ENCODE measurements around the gene ZNF534. TPM values are rescaled to one million over a fixed set of nuclear protein-coding genes. Genes with fewer than 3 reads are reported as not detected.
A peak's percentile ranks its signal among the peaks of the same experiment; 100 is the strongest.
"Not testable (repeated sequence)": the region's sequence is repeated elsewhere in the genome, so short reads cannot be mapped to it uniquely, and the experiment has no call there.

Gene ZNF534
- total and polyA plus RNA-seq, 2 donors from 2014 or later, result not detected

GRCh38 chr19:52485561-52486240 is 56.8 kb downstream of the ZNF534 start:
- H3K9ac ChIP-seq (ENCODE audit: low read length in 3 of 3); H3K4me1 ChIP-seq (ENCODE audit: control insufficient read depth in 2 of 3, insufficient read depth in 2 of 3, low read depth in 1 of 3, low read length in 3 of 3); H3K27me3 ChIP-seq (ENCODE audit: control insufficient read depth, insufficient read depth, low read length); DNase-seq; H3K4me3 ChIP-seq (ENCODE audit: low read length in 3 of 3); FAIRE-seq; H3K36me3 ChIP-seq (ENCODE audit: control insufficient read depth in 2 of 3, insufficient read depth in 3 of 3, low read length in 3 of 3); intact Hi-C loops (cut with DNase I); H3K27ac ChIP-seq (ENCODE audit: low read depth in 2 of 2, low read length in 2 of 2): not testable (repeated sequence)
- H3K9me3 ChIP-seq (ENCODE audit: control insufficient read depth in 2 of 3, insufficient read depth in 1 of 3, low read length in 3 of 3), result peaks cover 0 to 39% (median 2%) of the 10 kb centered on the region in 3 donors

- Histone ChIP-seq H3K27me3 (ENCODE audit: control insufficient read depth, insufficient read depth, low read length) (no peaks in the 10 kb centered on the region), H3K9me3 (ENCODE audit: control insufficient read depth in 2 of 3, insufficient read depth in 1 of 3, low read length in 3 of 3) (peaks cover 0 to 14% (median 2%) of the 10 kb centered on the region in 3 donors), H3K4me3 (ENCODE audit: low read length in 3 of 3) (peak overlapping the region in 1 of 3 donors; percentile 46), H3K36me3 (ENCODE audit: control insufficient read depth in 2 of 3, insufficient read depth in 3 of 3, low read length in 3 of 3) (no peaks in the 10 kb centered on the region), H3K9ac (ENCODE audit: low read length in 3 of 3) (no peak overlapping the region), H3K4me1 (ENCODE audit: control insufficient read depth in 2 of 3, insufficient read depth in 2 of 3, low read depth in 1 of 3, low read length in 3 of 3) (no peaks in the 10 kb centered on the region), H3K27ac (ENCODE audit: low read depth in 2 of 2, low read length in 2 of 2) (no peak overlapping the region)
- FAIRE-seq (no peak), DNase-seq (peak; percentile 54 to 79 (median 74))
- intact Hi-C loops (cut with DNase I), result no loop called here
- TF ChIP-seq CTCF (IDR thresholded peaks at IDR 0.05; ENCODE audit: borderline replicate concordance, extremely low read depth, insufficient read depth), result no peak
Measured at GRCh38 chr19:52492201-52492993, 63.4 kb downstream of the ZNF534 start.

GRCh38 chr19:52492994-52493470 is 64.1 kb downstream of the ZNF534 start:
- Histone ChIP-seq H3K9me3 (ENCODE audit: control insufficient read depth in 2 of 3, insufficient read depth in 1 of 3, low read length in 3 of 3) (peaks cover 0 to 14% (median under 1%) of the 10 kb centered on the region in 3 donors), H3K4me1 (ENCODE audit: control insufficient read depth in 2 of 3, insufficient read depth in 2 of 3, low read depth in 1 of 3, low read length in 3 of 3) (no peaks in the 10 kb centered on the region), H3K4me3 (ENCODE audit: low read length in 3 of 3) (peak overlapping the region in 1 of 3 donors; percentile 46), H3K36me3 (ENCODE audit: control insufficient read depth in 2 of 3, insufficient read depth in 3 of 3, low read length in 3 of 3) (no peaks in the 10 kb centered on the region), H3K9ac (ENCODE audit: low read length in 3 of 3) (no peak overlapping the region), H3K27ac (ENCODE audit: low read depth in 2 of 2, low read length in 2 of 2) (no peak overlapping the region), H3K27me3 (ENCODE audit: control insufficient read depth, insufficient read depth, low read length) (no peaks in the 10 kb centered on the region)
- peak; percentile 11 for TF ChIP-seq CTCF (IDR thresholded peaks at IDR 0.05; ENCODE audit: borderline replicate concordance, extremely low read depth, insufficient read depth)
- peak in 4 of 5 donors; percentile 51 to 72 (median 62) for DNase-seq
- intact Hi-C loops (cut with DNase I), result no loop called here
- FAIRE-seq, result no peak

- intact Hi-C loops (cut with DNase I), result no loop called here
- Histone ChIP-seq H3K4me3 (ENCODE audit: low read length in 3 of 3) (no peak overlapping the region), H3K27ac (ENCODE audit: low read depth in 2 of 2, low read length in 2 of 2) (no peak overlapping the region), H3K9me3 (ENCODE audit: control insufficient read depth in 2 of 3, insufficient read depth in 1 of 3, low read length in 3 of 3) (peaks cover 0 to 17% (median 0%) of the 10 kb centered on the region in 3 donors), H3K27me3 (ENCODE audit: control insufficient read depth, insufficient read depth, low read length) (no peaks in the 10 kb centered on the region), H3K9ac (ENCODE audit: low read length in 3 of 3) (no peak overlapping the region), H3K4me1 (ENCODE audit: control insufficient read depth in 2 of 3, insufficient read depth in 2 of 3, low read depth in 1 of 3, low read length in 3 of 3) (no peaks in the 10 kb centered on the region), H3K36me3 (ENCODE audit: control insufficient read depth in 2 of 3, insufficient read depth in 3 of 3, low read length in 3 of 3) (no peaks in the 10 kb centered on the region)
- FAIRE-seq (no peak), DNase-seq (no peak)
- TF ChIP-seq CTCF (IDR thresholded peaks at IDR 0.05; ENCODE audit: borderline replicate concordance, extremely low read depth, insufficient read depth), result no peak
Measured at GRCh38 chr19:52494518-52494917, 65.6 kb downstream of the ZNF534 start.
